Heart right ventricle (tissue), 16 donors: ENCODE results near the gene HYCC1. TPM values are rescaled to one million over a fixed set of nuclear protein-coding genes. Genes with fewer than 3 reads are reported as not detected.

Source experiments
- ATAC-seq, 8 donors: fragments of 200-7000 bp; cut with Tn5 transposase; one replicate each; pipeline ENCODE4 v1.9.1; 2020; ENCODE audit warnings: mild to moderate bottlenecking in 8 of 8, moderate library complexity in 8 of 8, moderate number of reproducible peaks in 1 of 8
- DNase-seq, 2 donors: peaks; one replicate each; pipeline ENCODE4 v3.0.0-alpha.2; 2020
- H3K27ac ChIP-seq, 10 donors: fragments of 200-600 bp; sonication (generic) in 2 of 10; one replicate each; pipeline versions ENCODE4 v1.5.0 to v1.8.0; 2020 to 2022; ENCODE audit warnings: mild to moderate bottlenecking in 3 of 10
- H3K27me3 ChIP-seq, 7 donors: fragments of 200-600 bp; one replicate each; pipeline ENCODE4 v1.8.0; 2021 to 2022; ENCODE audit warnings: mild to moderate bottlenecking in 2 of 7
- H3K36me3 ChIP-seq, 9 donors: fragments of 200-600 bp; sonication (generic) in 1 of 9; one replicate each; pipeline versions ENCODE4 v1.5.0 to v1.8.0; 2020 to 2022; ENCODE audit warnings: mild to moderate bottlenecking in 2 of 9
- H3K4me1 ChIP-seq, 9 donors: fragments of 200-600 bp; sonication (generic) in 1 of 9; one replicate each; pipeline versions ENCODE4 v1.5.0 to v1.8.0; 2020 to 2022; ENCODE audit warnings: mild to moderate bottlenecking in 4 of 9
- H3K4me3 ChIP-seq, 10 donors: fragments of 200-600 bp; sonication (generic) in 2 of 10; one replicate each; pipeline versions ENCODE4 v1.5.0 to v1.8.0; 2020 to 2022; ENCODE audit warnings: mild to moderate bottlenecking in 7 of 10, moderate library complexity in 2 of 10
- H3K9me3 ChIP-seq, 11 donors: fragments of 200-600 bp in 10 of 11; sonication (generic) in 2 of 11; one replicate each; pipeline versions ENCODE4 v1.5.0 to v1.8.0; 2013 to 2022; ENCODE audit warnings: mild to moderate bottlenecking in 2 of 11, control low read depth in 1 of 11, moderate library complexity in 1 of 11
- WGBS, 2 donors: extraction: QIAGEN DNeasy Blood & Tissue Kit; methylation state at CpG; one replicate each; pipeline ENCODE4 v1.1.7; 2013; ENCODE audit warnings: inconsistent platforms in 1 of 2; 5-methylcytosine and 5-hydroxymethylcytosine counted together
- intact Hi-C, 10 donors: fragments of 100-400 bp; cut with DNase I; formaldehyde crosslinking; loops; one replicate each; pipeline versions ENCODE4 v1.11.1 to v1.14.2; 2022
- polyA plus RNA-seq, 2 donors: library from polyadenylated mRNA; stranded (reverse); fragments of 200-250 nt; gene quantifications; one replicate each; pipeline ENCODE4 v1.2.3, GENCODE V29; 2013
- total RNA-seq, 10 donors: library from RNA; stranded (reverse); fragmentation: NEBNext Ultra II Directional in 3 of 10; extraction: Animal tissue kit (Norgen Biotek cat#: 25700) in 3 of 10; gene quantifications; one replicate each; pipeline versions ENCODE4 v1.2.1 to v1.2.4, GENCODE V29; 2021 to 2023
- TF ChIP-seq, protein P1 (sequence below), 9 donors: fragments of 200-600 bp; sonication (generic) in 2 of 9; IDR thresholded peaks; one replicate each; pipeline versions ENCODE4 v1.5.0 to v1.8.0; 2021 to 2022; ENCODE audit warnings: antibody characterized with exemption in 9 of 9, mild to moderate bottlenecking in 5 of 9, moderate library complexity in 1 of 9
- donor health status: Arrhythmogenic right ventricular cardiomyopathy.
- donor health status: ischemic (EF 13 %, LVEDD 7.1; RV severe dilation, severe dysfunction).
- donor health status: healthy with polysubstance abuse.
- donor health status: DM: no; HTN: yes; CAD: no.
- donor health status: DM: no; HTN: no; CAD: no.
- donor health status: ischemic (EF 25% LVEDD 6.9; RV normal size, moderate dysfunction).
- donor health status: ischemic (EF 25% LVEDD 5.7; RV mildly dilated, moderate dysfunction).
- donor health status: healthy.
- donor health status: DM: yes; HTN: yes; CAD: no.
- donor health status: Ischemic cardiomyopathy.
- donor health status: ischemic (EF 35%, LVEDD 5.7; RV mildly dilated, moderate dysfunction).
- donor health status: nonischemic (EF 11% LVEDD 7.7; RV severe dilation, severe dysfunction).
- donor health status: DM: yes; HTN: yes; CAD: no.
- donor health status: PGD.
- donor health status: ischemic (EF 29% LVEDD 5.4; RV normal size, mild dysfunction).
- donor health status: nonischemic (EF 23%, LVEDD 6.1; RV moderate dilation, normal function).

Gene HYCC1
- total and polyA plus RNA-seq, 12 donors = 5.9 to 39.6 (median 33.2) TPM

DNA sequence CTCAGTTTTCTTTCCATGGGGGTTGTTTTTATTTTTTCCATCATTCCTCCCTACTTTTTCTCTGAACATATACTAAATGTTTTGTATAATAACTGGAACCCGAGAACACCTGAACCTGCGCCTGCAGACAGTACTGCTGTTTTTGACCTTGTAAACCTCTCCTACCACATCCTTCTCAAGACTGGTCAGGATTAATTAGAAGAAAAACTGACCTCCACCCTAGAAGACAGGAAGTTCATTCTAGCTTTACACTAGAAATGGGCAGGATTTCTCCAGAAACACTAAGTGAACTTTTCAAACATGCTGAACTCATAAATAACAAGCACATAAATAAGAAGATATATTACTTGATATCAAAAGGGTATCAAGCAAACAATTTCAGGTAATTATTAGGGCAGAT lies 751 bp upstream of the HYCC1 start:
- H3K27ac ChIP-seq = peak overlapping the region in 2 of 10 donors; percentile 88 to 89
- no peaks in the 10 kb centered on the region for H3K36me3 ChIP-seq
- peaks cover 0 to 53% (median 31%) of the 10 kb centered on the region in 9 donors for H3K4me1 ChIP-seq
- intact Hi-C loops = loop anchor here in 8 of 10 donors (1.0 to 10.0 kb wide), 8 partner anchors 60 to 450 kb away; partner anchors contain the start of gene TOMM7 (in 3 of the 8)
- H3K27me3 ChIP-seq = no peaks in the 10 kb centered on the region
- DNase-seq (no peak), ATAC-seq (no peak)
- peak overlapping the region in 6 of 10 donors; percentile 83 to 96 (median 89) for H3K4me3 ChIP-seq
- TF ChIP-seq, protein P1, sequence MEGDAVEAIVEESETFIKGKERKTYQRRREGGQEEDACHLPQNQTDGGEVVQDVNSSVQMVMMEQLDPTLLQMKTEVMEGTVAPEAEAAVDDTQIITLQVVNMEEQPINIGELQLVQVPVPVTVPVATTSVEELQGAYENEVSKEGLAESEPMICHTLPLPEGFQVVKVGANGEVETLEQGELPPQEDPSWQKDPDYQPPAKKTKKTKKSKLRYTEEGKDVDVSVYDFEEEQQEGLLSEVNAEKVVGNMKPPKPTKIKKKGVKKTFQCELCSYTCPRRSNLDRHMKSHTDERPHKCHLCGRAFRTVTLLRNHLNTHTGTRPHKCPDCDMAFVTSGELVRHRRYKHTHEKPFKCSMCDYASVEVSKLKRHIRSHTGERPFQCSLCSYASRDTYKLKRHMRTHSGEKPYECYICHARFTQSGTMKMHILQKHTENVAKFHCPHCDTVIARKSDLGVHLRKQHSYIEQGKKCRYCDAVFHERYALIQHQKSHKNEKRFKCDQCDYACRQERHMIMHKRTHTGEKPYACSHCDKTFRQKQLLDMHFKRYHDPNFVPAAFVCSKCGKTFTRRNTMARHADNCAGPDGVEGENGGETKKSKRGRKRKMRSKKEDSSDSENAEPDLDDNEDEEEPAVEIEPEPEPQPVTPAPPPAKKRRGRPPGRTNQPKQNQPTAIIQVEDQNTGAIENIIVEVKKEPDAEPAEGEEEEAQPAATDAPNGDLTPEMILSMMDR (IDR thresholded peaks at IDR 0.05) = no peak
- WGBS, 2 donors = 62 to 69% methylated on average over 2 of the region's 2 CpGs
- H3K9me3 ChIP-seq = no peaks in the 10 kb centered on the region

DNA sequence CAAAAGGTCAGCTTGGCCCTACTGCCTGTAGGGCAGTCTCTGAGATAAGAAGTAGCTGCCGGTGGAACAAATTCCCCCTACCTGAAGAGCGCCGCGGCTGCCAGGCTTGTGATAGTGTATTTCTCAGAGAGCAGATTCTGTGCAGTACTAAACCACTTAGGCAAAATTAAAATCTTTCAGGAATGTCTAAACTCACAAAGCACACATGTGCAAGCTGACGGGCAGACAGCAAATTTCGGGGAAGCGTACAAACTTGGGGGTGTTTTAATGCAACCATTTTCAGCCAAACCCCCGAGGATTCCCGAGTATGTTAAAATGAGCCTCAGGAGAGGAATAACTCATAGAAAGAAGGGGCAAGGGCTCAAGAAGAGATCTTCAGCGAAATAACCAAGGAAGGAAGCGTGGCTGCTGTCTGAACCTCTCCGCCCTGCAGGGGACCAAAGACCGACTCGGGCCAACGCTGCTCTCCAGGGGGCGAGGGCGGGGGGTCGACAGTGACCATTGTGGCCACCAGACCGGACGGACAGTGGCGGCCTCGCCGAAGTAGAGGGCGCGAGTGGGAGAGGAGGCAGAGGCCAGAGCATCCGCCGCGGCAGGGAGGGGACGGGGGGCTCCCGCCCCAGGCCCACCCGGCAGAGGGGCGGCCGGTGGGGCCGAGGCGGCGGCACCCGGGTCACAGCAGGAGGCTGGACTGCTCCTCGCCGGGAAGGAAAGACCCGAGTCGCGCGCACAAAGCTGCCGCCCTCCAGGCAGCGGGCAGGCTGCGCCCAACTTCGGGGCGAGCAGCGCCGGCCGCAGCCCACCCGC lies 819 bp downstream of the HYCC1 start:
- no peaks in the 10 kb centered on the region for H3K9me3 ChIP-seq
- no peaks in the 10 kb centered on the region for H3K27me3 ChIP-seq
- 0 to 1% methylated on average over 41 to 52 of the region's 52 CpGs for WGBS, 2 donors
- H3K4me1 ChIP-seq = peaks cover 0 to 53% (median 42%) of the 10 kb centered on the region in 9 donors
- intact Hi-C loops = loop anchor here in 6 of 10 donors (5.0 to 10.0 kb wide), 6 partner anchors 58 to 448 kb away; partner anchors contain the start of gene TOMM7 (in 2 of the 6)
- no peaks in the 10 kb centered on the region for H3K36me3 ChIP-seq
- TF ChIP-seq, protein P1 (IDR thresholded peaks at IDR 0.05) = peak in 1 of 9 donors; percentile 27
- peak overlapping the region; percentile 19 to 93 (median 86) for H3K27ac ChIP-seq
- peak overlapping the region; percentile 60 to 96 (median 84) for H3K4me3 ChIP-seq
- DNase-seq = peak; percentile 30 to 46
- ATAC-seq = peak in 5 of 8 donors; percentile 5 to 18 (median 10)

DNA sequence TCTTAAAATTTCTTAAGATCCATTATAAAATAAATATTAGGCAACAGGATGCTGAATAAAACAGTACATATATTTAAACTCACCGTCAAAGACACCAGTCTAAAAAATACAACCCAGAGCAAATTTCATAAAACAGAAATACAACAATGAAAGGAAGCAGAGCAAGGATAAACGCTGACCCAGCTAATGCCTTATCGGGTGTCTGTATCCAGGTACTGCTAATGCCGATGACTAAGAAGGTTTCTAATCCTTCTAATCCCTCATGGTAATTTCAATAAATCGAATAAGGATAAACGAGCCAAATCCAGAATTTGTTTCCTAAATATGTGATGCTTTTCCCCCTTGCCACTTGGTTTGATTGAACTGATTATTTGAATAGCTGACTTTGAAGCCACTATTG lies 1.7 kb downstream of the HYCC1 start:
- H3K4me1 ChIP-seq = peaks cover 0 to 59% (median 42%) of the 10 kb centered on the region in 9 donors
- no peaks in the 10 kb centered on the region for H3K36me3 ChIP-seq
- intact Hi-C loops = loop anchor here in 6 of 10 donors (5.0 to 10.0 kb wide), 6 partner anchors 57 to 447 kb away; partner anchors contain the start of gene TOMM7 (in 2 of the 6)
- peak overlapping the region; percentile 60 to 96 (median 84) for H3K4me3 ChIP-seq
- DNase-seq (no peak), ATAC-seq (no peak)
- H3K9me3 ChIP-seq = no peaks in the 10 kb centered on the region
- no peak overlapping the region for H3K27ac ChIP-seq
- 45 to 56% methylated on average over 6 of the region's 6 CpGs for WGBS, 2 donors
- H3K27me3 ChIP-seq = no peaks in the 10 kb centered on the region
- TF ChIP-seq, protein P1 (IDR thresholded peaks at IDR 0.05) = no peak

DNA sequence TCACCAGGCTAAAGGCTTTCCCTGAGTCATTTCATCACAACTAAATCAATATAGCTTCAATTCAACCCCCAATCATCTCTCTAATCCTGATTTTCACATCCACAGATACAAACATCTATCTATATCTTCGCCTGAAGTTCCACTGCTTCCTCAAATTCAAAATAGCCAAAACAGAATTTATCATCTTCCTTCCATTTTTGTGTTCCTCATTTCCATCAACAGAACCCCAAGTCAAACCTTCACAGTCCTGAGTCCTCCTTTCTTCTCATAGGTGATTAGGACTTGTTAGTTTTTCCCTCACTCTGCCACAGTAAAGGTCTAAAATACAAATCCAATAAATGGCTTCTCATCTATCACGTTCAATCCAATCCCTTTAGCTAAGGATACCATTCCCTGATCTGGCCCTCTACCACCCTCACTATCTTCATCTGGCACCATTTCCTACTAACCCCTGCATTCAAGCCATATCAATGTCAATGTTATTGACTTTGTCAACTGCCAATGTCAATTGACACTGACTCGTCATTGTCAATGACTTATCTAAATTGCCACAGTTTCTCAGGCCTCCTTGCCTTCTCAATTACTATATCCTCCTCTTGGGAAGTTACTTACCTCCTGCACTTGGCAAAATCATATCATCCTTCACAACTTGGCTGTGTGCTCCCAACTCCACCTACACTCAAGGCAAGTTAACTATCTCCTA lies 2.6 kb downstream of the HYCC1 start:
- peaks cover 0 to 63% (median 46%) of the 10 kb centered on the region in 9 donors for H3K4me1 ChIP-seq
- WGBS, 2 donors = 85 to 92% methylated on average over 3 of the region's 3 CpGs
- intact Hi-C loops = loop anchor here in 6 of 10 donors (5.0 to 10.0 kb wide), 6 partner anchors 57 to 447 kb away; partner anchors contain the start of gene TOMM7 (in 2 of the 6)
- no peaks in the 10 kb centered on the region for H3K36me3 ChIP-seq
- ATAC-seq = no peak
- no peaks in the 10 kb centered on the region for H3K27me3 ChIP-seq
- H3K9me3 ChIP-seq = no peaks in the 10 kb centered on the region
- H3K27ac ChIP-seq = no peak overlapping the region
- no peak for DNase-seq
- H3K4me3 ChIP-seq = no peak overlapping the region
- TF ChIP-seq, protein P1 (IDR thresholded peaks at IDR 0.05) = no peak
